ENCODE results near the gene C2CD5. TPM values are rescaled to one million over a fixed set of nuclear protein-coding genes. Genes with fewer than 3 reads are reported as not detected.

Gene C2CD5
- total and polyA plus RNA-seq, 2 donors (not counting 1 experiment from before 2014, with no cell fraction given) = 24.6 to 61.7 TPM

DNA sequence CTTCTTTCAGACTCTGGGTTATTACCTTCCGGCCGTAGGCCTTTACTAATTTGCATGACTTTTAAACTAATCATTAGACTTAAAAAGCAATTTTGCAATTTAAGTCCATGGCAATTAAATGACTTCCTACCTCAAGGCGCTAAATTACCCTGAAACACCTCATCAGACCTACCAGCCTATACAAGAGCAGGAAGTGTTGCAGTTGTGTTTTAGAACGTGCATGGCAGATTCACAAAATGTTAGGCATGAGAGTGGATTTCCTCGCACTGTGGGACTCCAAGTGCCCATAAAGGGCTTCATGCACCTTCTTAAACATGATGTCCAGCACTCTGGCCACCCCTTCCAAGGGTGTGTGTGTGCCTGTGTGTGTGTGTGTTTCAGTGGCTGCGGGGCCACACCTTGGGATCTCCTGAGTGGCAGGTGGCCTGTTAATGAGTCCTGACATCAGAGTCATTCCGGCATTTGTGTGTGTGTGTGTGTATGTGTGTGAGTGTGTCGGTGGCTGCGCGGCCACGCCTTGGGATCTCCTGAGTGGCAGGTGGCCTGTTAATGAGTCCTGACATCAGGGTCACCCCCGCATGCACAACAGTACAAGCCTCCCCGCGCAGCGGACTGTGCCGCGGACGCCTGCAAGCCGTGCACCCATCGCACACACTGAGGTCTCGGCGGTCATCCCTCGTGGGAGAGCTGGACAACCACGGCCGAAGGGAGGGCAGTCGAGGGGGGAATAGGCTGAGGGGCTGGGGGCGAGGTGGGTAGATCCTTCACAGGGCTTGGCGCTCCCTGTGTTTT is 900 bp downstream of the C2CD5 start:
- Mint-ChIP-seq H3K4me1 (peaks cover 43% of the 10 kb centered on the region), H3K4me3 (peak overlapping the region; percentile 96), H3K27ac (peak overlapping the region; percentile 97), H3K27me3 (peaks cover 3% of the 10 kb centered on the region), H3K9me3 (ENCODE audit: insufficient read depth) (peaks cover 4% of the 10 kb centered on the region)
- peaks cover 50% of the 10 kb centered on the region for H3K79me2 ChIP-seq (ENCODE audit: control insufficient read depth, insufficient read depth, low read length)
- peak overlapping the region; percentile 92 to 93 for H3K27ac ChIP-seq (ENCODE audit: low read length in 2 of 2)
- peaks cover 40 to 45% of the 10 kb centered on the region in 2 donors for H3K4me1 ChIP-seq (ENCODE audit: control insufficient read depth in 2 of 2, insufficient read depth in 2 of 2, low read length in 2 of 2)
- H2AFZ ChIP-seq (ENCODE audit: insufficient read depth, low read depth, low read length, poor library complexity, severe bottlenecking) = peak overlapping the region; percentile 87
- peak overlapping the region; percentile 78 for H3K4me2 ChIP-seq (replicated peaks; ENCODE audit: low read depth, low read length, poor library complexity, severe bottlenecking)
- 4% methylated on average over 27 of the region's 28 CpGs for WGBS (ENCODE audit: insufficient coverage)
- ChIA-PET POLR2A (interaction anchor here (1.1 to 1.8 kb wide), 2 partner anchors 11 to 81 kb away, joined by 3 to 21 read pairs; partner anchors contain the start of gene ETNK1), CTCF (interaction anchor here (1.5 to 2.3 kb wide), 3 partner anchors 14 to 81 kb away, joined by 3 to 9 read pairs (median 8); partner anchors contain the start of gene ETNK1)
- H3K4me3 ChIP-seq (ENCODE audit: control extremely low read depth in 1 of 5, extremely low read depth in 1 of 5, insufficient read depth in 1 of 5, low read depth in 2 of 5, low read length in 4 of 5) = peak overlapping the region; percentile 75 to 86 (median 84)
- TF ChIP-seq EZH2 (IDR thresholded peaks at IDR 0.05; ENCODE audit: borderline replicate concordance, insufficient read depth, low read depth, low read length, poor library complexity, severe bottlenecking) (no peak), CTCF (IDR thresholded peaks at IDR 0.05) (no peak)
- H3K9me3 ChIP-seq (ENCODE audit: control extremely low read depth in 1 of 3, control insufficient read depth in 2 of 3, insufficient read depth in 1 of 3, low read length in 2 of 3) = peaks cover 0 to 11% (median 4%) of the 10 kb centered on the region in 3 donors
- H4K20me1 ChIP-seq (ENCODE audit: control insufficient read depth, insufficient read depth, low read length, poor library complexity, severe bottlenecking) = no peaks in the 10 kb centered on the region
- intact Hi-C loops (cut with micrococcal nuclease) = loop anchor here (1.0 to 5.0 kb wide), 7 partner anchors 14 to 1106 kb away; partner anchors contain the start of genes CMAS, ETNK1, GOLT1B and LDHB
- peak; percentile 15 for ATAC-seq (ENCODE audit: low read depth)
- H3K9ac ChIP-seq (ENCODE audit: low read length) = peak overlapping the region; percentile 85
- no peaks in the 10 kb centered on the region for H3K27me3 ChIP-seq (replicated peaks in 1 of 4; ENCODE audit: control extremely low read depth in 1 of 4, control insufficient read depth in 3 of 4, insufficient read depth in 4 of 4, low read length in 3 of 4)
- H3K36me3 ChIP-seq (replicated peaks in 1 of 2; ENCODE audit: control extremely low read depth in 1 of 2, control insufficient read depth in 1 of 2, extremely low read depth in 1 of 2, insufficient read depth in 2 of 2, low read length in 1 of 2) = no peaks in the 10 kb centered on the region
- DNase-seq = peak; percentile 67

Measured in B cell (primary cell).